GM10266 (cell line): Measurements from ENCODE around the gene SH3D19.

Experiments used
- DNase-seq: peaks from one replicate; pipeline ENCODE4 v3.0.0; 2012; ENCODE audit errors: extremely low spot score
- TF ChIP-seq, protein P1 (sequence below): IDR thresholded peaks from 2 replicates; pipeline ENCODE4 v1.5.1; 2012; ENCODE audit warnings: mild to moderate bottlenecking, low read depth; ENCODE audit not compliant: control insufficient read depth, insufficient read depth; ENCODE audit errors: missing control alignments

Gene SH3D19

DNA sequence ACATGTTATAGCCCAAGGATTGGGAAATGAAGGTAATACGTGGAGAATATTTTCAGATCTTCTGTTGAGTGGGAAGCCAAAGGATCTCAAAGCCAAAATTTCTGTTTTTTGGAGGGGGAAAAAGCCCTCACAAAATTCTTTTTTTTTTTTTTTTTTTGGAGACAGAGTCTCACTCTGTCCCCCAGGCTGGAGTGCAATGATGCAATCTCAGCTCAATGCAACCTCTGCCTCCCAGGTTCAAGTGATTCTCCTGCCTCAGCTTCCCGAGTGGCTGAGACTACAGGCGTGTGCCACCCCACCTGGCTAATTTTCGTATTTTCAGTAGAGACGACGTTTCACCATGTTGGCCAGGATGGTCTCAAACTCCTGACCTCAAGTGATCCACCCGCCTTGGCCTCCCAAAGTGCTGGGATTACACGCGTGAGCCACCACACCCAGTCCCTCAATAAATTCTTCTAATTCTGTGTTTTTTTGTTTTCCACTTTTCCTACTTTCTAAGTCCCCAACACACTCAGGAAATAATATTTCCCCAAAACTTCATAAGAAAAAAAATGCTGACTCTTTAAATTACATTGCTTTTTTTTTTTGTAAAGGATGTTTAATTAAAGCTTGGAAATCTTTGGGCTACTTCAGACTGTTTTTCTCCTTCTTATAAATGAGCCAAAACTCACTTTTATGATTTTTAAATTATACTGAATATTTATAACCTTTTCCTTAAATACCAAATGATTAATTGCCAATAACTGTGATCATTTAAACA is 174.4 kb downstream of the SH3D19 start:
- TF ChIP-seq, protein P1, sequence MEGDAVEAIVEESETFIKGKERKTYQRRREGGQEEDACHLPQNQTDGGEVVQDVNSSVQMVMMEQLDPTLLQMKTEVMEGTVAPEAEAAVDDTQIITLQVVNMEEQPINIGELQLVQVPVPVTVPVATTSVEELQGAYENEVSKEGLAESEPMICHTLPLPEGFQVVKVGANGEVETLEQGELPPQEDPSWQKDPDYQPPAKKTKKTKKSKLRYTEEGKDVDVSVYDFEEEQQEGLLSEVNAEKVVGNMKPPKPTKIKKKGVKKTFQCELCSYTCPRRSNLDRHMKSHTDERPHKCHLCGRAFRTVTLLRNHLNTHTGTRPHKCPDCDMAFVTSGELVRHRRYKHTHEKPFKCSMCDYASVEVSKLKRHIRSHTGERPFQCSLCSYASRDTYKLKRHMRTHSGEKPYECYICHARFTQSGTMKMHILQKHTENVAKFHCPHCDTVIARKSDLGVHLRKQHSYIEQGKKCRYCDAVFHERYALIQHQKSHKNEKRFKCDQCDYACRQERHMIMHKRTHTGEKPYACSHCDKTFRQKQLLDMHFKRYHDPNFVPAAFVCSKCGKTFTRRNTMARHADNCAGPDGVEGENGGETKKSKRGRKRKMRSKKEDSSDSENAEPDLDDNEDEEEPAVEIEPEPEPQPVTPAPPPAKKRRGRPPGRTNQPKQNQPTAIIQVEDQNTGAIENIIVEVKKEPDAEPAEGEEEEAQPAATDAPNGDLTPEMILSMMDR, result no peak
- DNase-seq, result no peak

DNA sequence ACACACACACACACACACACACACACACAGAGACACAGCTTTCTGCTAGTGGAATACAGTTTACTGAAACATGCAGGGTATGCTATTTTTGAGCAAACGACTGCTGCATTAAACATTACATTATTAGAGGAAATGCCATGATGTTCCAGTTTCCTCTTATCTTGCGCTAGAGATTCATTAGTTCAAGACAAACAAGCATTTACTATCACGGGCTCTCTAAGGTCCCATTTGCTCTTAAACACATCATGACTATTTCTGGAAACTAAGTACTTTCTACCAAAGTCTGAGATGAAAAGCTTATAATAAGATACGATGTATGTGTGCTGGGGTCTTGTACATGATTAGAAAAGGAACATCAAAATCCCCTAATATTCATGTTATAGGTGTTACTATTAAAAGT is 177.1 kb downstream of the SH3D19 start:
- no peak for DNase-seq
- TF ChIP-seq, protein P1, result no peak

DNA sequence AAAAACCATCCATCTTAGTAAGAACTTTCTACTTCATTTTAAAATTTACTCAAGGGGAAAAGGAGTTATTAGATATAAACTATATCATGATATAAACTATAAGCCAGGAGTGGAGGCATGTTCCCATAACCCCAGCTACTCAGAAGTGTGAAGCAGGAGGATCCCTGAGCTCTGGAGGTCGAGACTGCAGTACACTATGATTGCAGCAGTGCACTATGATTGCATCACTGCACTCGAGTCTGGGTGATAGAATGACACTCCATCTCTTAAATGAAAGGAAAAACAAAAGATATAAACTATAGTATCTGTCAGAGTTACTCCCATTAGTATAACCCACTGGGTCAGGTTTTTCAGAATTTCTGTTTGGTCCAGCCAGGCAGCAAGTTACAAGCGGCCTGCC is 178.4 kb downstream of the SH3D19 start:
- no peak for DNase-seq
- TF ChIP-seq, protein P1, result no peak

DNA sequence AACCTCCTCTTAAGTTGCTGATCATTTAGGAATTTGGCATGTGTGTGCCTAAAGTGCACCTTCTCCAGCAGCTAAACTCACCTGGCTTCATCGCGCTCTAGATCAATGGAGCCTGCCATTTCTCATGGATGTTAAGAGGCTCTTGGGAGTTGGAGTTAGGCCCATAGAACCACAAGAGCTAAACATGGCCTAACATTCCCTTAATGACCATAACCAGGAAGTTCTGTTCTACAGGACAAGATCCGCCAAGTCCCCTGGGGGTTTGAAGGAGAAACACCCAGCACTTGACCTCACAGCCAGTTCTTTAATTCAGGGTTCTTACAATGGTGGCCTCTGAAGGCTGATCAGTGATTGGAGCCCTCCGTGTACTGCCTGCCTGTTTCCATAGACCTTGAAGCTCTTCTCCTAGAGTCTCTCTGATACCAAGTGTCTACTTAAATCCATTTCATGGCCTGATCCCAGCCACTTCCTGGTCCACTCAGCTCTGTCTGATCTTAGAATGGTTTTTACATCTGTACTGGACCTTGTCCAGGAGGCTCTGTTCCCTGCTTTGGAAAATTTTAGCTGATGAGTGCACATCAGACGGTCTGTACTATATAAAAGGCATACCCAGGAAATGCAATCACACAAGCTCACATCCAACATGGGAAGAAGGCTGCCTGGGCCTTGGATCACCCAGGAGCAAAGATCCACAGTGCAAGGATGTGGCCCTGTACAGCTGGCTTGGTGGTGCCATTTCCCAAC is 180.9 kb downstream of the SH3D19 start:
- TF ChIP-seq, protein P1, result no peak
- DNase-seq, result no peak

DNA sequence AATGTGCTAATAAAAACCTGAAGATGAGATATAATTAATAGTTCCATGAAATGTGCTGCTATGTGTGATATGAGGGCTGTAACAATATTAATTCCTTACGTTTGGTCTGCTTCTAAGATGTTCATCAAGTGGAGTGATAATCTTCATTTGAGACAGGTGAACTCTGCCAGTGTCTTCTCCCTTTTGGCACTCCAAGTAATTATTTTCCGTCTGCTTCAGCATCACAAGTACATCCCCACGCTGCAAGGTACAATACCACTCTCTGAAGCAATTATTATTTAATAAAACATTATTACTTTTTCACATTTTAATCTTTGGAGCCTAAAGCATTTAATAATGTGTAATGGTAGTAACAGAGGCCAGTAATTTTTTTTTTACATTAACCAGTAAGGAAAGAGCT is 181.6 kb downstream of the SH3D19 start:
- DNase-seq, result no peak
- TF ChIP-seq, protein P1, result no peak

DNA sequence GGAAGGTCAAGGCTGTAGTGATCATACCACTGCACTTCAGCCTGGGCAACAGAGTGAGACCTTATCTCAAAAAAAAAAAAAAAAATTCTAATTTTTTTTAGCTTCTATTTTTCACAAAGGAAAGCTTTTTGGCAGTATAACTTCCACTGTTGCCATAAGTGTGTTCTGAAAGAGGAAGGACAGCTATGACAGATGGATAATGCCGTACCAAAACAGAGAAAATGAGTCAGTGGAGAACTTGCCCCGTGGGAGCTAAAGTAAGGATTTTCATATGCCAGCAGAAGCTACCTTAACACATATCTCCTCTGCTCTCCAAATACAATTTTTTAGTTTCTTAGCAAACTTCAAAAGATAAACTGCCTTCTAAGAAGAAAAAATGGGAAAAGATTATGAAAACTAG is 182.2 kb downstream of the SH3D19 start:
- TF ChIP-seq, protein P1, result no peak
- no peak for DNase-seq

DNA sequence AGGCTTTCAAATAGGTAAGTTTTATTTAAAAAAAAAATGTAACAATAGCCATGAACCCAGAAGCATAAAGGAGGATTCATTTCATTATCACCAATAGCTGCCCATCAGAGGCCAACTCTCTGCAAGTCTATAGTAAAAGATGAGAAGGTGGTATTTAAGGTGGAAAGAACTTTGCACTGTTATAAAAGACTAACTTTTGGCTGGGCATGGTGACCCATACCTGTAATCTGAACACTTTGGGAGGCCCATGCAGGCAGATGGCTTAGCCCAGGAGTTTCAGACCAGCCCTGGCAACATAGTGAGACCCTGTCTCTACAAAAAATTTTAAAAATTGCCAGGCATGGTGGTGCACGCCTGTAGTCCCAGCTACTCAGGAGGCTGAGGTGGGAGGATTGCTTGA is 182.6 kb downstream of the SH3D19 start:
- TF ChIP-seq, protein P1, result no peak
- DNase-seq, result no peak
